Neural progenitor cell (in vitro differentiated cells): ENCODE measurements around the gene MSMO1. TPM values are rescaled to one million over a fixed set of nuclear protein-coding genes. Genes with fewer than 3 reads are reported as not detected.

ENCODE experiments used
- DNase-seq: peaks from one replicate; pipeline ENCODE4 v3.0.0-alpha.2; 2016; ENCODE audit warnings: low spot score
- H2AFZ ChIP-seq: fragments of 200-600 bp; sonication (generic); replicated peaks from 2 replicates; pipeline ENCODE4 v1.6.1; 2016; ENCODE audit warnings: antibody characterized with exemption
- H3F3A ChIP-seq: fragments of 200-600 bp; sonication (generic); 2 replicates; pipeline ENCODE4 v1.6.1; 2016; ENCODE audit warnings: antibody characterized with exemption, low read depth
- H3K27ac ChIP-seq: fragments of 200-600 bp; sonication (generic); 2 replicates; pipeline ENCODE4 v1.5.1; 2016; ENCODE audit warnings: mild to moderate bottlenecking
- H3K27me3 ChIP-seq: fragments of 200-600 bp; sonication (generic); 2 replicates; pipeline ENCODE4 v1.6.1; 2016; ENCODE audit warnings: mild to moderate bottlenecking, moderate library complexity
- H3K36me3 ChIP-seq: fragments of 200-600 bp; sonication (generic); 2 replicates; pipeline ENCODE4 v1.5.1; 2016
- H3K4me1 ChIP-seq: fragments of 200-600 bp; sonication (generic); 2 replicates; pipeline ENCODE4 v1.6.1; 2016; ENCODE audit warnings: mixed run types
- H3K4me2 ChIP-seq: fragments of 200-600 bp; sonication (generic); 2 replicates; pipeline ENCODE4 v1.6.1; 2016
- H3K4me3 ChIP-seq: fragments of 200-600 bp; sonication (generic); 2 replicates; pipeline ENCODE4 v1.5.1; 2016
- H3K79me2 ChIP-seq: fragments of 200-600 bp; sonication (generic); 2 replicates; pipeline ENCODE4 v1.6.1; 2016; ENCODE audit warnings: low read depth
- H3K9ac ChIP-seq: fragments of 200-600 bp; sonication (generic); 2 replicates; pipeline ENCODE4 v1.6.1; 2016
- H3K9me3 ChIP-seq: fragments of 200-600 bp; sonication (generic); 2 replicates; pipeline ENCODE4 v1.5.1; 2016; ENCODE audit warnings: low read depth
- H4K20me1 ChIP-seq: fragments of 200-600 bp; sonication (generic); 2 replicates; pipeline ENCODE4 v1.6.1; 2016; ENCODE audit warnings: low read depth
- H3K27ac Mint-ChIP-seq: 3 replicates; pipeline ENCODE4 v1.8.0; 2021; ENCODE audit warnings: mixed read lengths
- H3K27me3 Mint-ChIP-seq: 2 replicates; pipeline ENCODE4 v1.8.0; 2022; ENCODE audit warnings: low read depth, mild to moderate bottlenecking, inconsistent platforms, moderate library complexity, mixed read lengths; ENCODE audit not compliant: insufficient read depth
- H3K36me3 Mint-ChIP-seq: 3 replicates; pipeline ENCODE4 v1.8.0; 2021; ENCODE audit warnings: mixed read lengths
- H3K4me1 Mint-ChIP-seq: 3 replicates; pipeline ENCODE4 v1.8.0; 2021; ENCODE audit warnings: mixed read lengths
- H3K4me3 Mint-ChIP-seq: 3 replicates; pipeline ENCODE4 v1.8.0; 2021; ENCODE audit warnings: mild to moderate bottlenecking, moderate library complexity, mixed read lengths
- H3K9me3 Mint-ChIP-seq: 3 replicates; pipeline ENCODE4 v1.8.0; 2020; ENCODE audit warnings: mixed read lengths
- CTCF ChIP-seq: fragments of 200-600 bp; sonication (generic); IDR thresholded peaks from 2 replicates; pipeline ENCODE4 v1.5.1; 2017; ENCODE audit warnings: antibody characterized with exemption, mild to moderate bottlenecking
- EZH2 ChIP-seq: fragments of 200-600 bp; sonication (generic); IDR thresholded peaks from 2 replicates; pipeline ENCODE4 v1.6.1; 2017; ENCODE audit warnings: antibody characterized with exemption, mild to moderate bottlenecking, moderate library complexity
- EZH2phosphoT487 ChIP-seq: fragments of 200-600 bp; sonication (generic); IDR thresholded peaks from 2 replicates; pipeline ENCODE4 v1.6.1; 2017; ENCODE audit warnings: antibody characterized with exemption
- total RNA-seq: library from RNA; depleted of rRNA; stranded (reverse); fragments of >200 nt; gene quantifications from 2 replicates; pipeline ENCODE4 v1.2.3, GENCODE V29; 2015; ENCODE audit warnings: low replicate concordance

MSMO1 gene
- total RNA-seq, 1 donor from 2014 or later = 298 TPM

GRCh38 chr4:165381821-165382373 lies 54.4 kb downstream of the MSMO1 start:
- peaks cover 58% of the 10 kb centered on the region for H3K4me1 Mint-ChIP-seq
- Histone ChIP-seq H4K20me1 (peaks cover 35% of the 10 kb centered on the region), H3K27ac (no peak overlapping the region), H3K27me3 (peaks cover 60% of the 10 kb centered on the region), H3F3A (peaks cover 26% of the 10 kb centered on the region), H2AFZ (no peak overlapping the region), H3K4me1 (peaks cover 48% of the 10 kb centered on the region), H3K9ac (no peak overlapping the region), H3K79me2 (no peaks in the 10 kb centered on the region), H3K36me3 (no peaks in the 10 kb centered on the region), H3K4me2 (peak overlapping the region; percentile 77), H3K4me3 (no peak overlapping the region), H3K9me3 (no peaks in the 10 kb centered on the region)
- H3K27me3 Mint-ChIP-seq = no peaks in the 10 kb centered on the region
- TF ChIP-seq EZH2phosphoT487 = peak; percentile 99
- no peak for TF ChIP-seq CTCF
- H3K27ac Mint-ChIP-seq = peak overlapping the region; percentile 1
- no peaks in the 10 kb centered on the region for H3K9me3 Mint-ChIP-seq
- peak overlapping the region; percentile 12 for H3K4me3 Mint-ChIP-seq
- peak; percentile 80 for DNase-seq
- H3K36me3 Mint-ChIP-seq = no peaks in the 10 kb centered on the region

DNA sequence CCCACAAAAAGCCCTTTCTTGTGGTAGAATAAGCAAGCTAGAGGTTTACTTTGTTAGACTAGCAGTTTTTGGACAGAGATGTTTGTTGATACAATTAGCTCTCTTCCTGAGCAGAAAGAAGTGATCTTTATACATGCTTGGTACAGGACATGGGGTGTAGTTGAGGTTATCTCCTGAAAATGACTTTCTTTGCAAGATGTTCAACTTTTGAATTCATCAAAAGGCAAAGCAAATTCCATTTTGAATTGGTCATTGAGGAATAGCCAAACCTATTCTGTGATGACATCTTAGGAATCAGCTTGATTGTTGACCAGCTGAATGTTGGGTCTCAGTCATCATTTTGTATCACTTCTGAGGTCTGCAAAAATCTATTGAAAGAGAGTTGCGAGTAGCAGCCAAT lies 55.2 kb downstream of the MSMO1 start:
- Histone ChIP-seq H3K36me3 (no peaks in the 10 kb centered on the region), H3K4me1 (peaks cover 48% of the 10 kb centered on the region), H3F3A (peaks cover 26% of the 10 kb centered on the region), H3K9me3 (no peaks in the 10 kb centered on the region), H3K79me2 (no peaks in the 10 kb centered on the region), H3K27ac (no peak overlapping the region), H2AFZ (no peak overlapping the region), H3K4me2 (peak overlapping the region; percentile 64), H3K9ac (no peak overlapping the region), H4K20me1 (peaks cover 35% of the 10 kb centered on the region), H3K4me3 (no peak overlapping the region), H3K27me3 (peaks cover 52% of the 10 kb centered on the region)
- H3K27me3 Mint-ChIP-seq = no peaks in the 10 kb centered on the region
- peaks cover 60% of the 10 kb centered on the region for H3K4me1 Mint-ChIP-seq
- H3K4me3 Mint-ChIP-seq = no peak overlapping the region
- peak; percentile 3 for DNase-seq
- no peaks in the 10 kb centered on the region for H3K36me3 Mint-ChIP-seq
- no peaks in the 10 kb centered on the region for H3K9me3 Mint-ChIP-seq
- TF ChIP-seq CTCF = no peak
- no peak for TF ChIP-seq EZH2
- TF ChIP-seq EZH2phosphoT487 = no peak
- no peak overlapping the region for H3K27ac Mint-ChIP-seq

GRCh38 chr4:165383591-165384073 lies 56.2 kb downstream of the MSMO1 start:
- H3K9me3 Mint-ChIP-seq = no peaks in the 10 kb centered on the region
- no peak overlapping the region for H3K27ac Mint-ChIP-seq
- H3K4me3 Mint-ChIP-seq = no peak overlapping the region
- H3K27me3 Mint-ChIP-seq = no peaks in the 10 kb centered on the region
- no peak for TF ChIP-seq CTCF
- no peak for TF ChIP-seq EZH2
- TF ChIP-seq EZH2phosphoT487 = no peak
- H3K4me1 Mint-ChIP-seq = peaks cover 50% of the 10 kb centered on the region
- no peak overlapping the region for H2AFZ ChIP-seq
- H3K79me2 ChIP-seq = no peaks in the 10 kb centered on the region
- peaks cover 48% of the 10 kb centered on the region for H3K4me1 ChIP-seq
- peak; percentile 44 for DNase-seq
- H3F3A ChIP-seq = peaks cover 26% of the 10 kb centered on the region
- H3K4me3 ChIP-seq = no peak overlapping the region
- no peak overlapping the region for H3K27ac ChIP-seq
- no peaks in the 10 kb centered on the region for H3K36me3 Mint-ChIP-seq
- no peak overlapping the region for H3K9ac ChIP-seq
- H3K36me3 ChIP-seq = no peaks in the 10 kb centered on the region
- peak overlapping the region; percentile 45 for H3K4me2 ChIP-seq
- peaks cover 35% of the 10 kb centered on the region for H4K20me1 ChIP-seq
- H3K27me3 ChIP-seq = peaks cover 42% of the 10 kb centered on the region
- H3K9me3 ChIP-seq = no peaks in the 10 kb centered on the region
